HL-60/S4 treated with retinoic acid at 250 ng/mL for 4 days and 3 days (cell line): ENCODE results near the gene CPT1B.
"Not testable (repeated sequence)": the region's sequence is repeated elsewhere in the genome, so short reads cannot be mapped to it uniquely, and the experiment has no call there.

ENCODE experiments used
- in situ Hi-C: fragments of 300-500 bp; cut with MboI; formaldehyde crosslinking; loops from 2 replicates; pipeline ENCODE4 v1.7.0; 2022; ENCODE audit warnings: low sequenced_read_pairs

CPT1B gene

DNA sequence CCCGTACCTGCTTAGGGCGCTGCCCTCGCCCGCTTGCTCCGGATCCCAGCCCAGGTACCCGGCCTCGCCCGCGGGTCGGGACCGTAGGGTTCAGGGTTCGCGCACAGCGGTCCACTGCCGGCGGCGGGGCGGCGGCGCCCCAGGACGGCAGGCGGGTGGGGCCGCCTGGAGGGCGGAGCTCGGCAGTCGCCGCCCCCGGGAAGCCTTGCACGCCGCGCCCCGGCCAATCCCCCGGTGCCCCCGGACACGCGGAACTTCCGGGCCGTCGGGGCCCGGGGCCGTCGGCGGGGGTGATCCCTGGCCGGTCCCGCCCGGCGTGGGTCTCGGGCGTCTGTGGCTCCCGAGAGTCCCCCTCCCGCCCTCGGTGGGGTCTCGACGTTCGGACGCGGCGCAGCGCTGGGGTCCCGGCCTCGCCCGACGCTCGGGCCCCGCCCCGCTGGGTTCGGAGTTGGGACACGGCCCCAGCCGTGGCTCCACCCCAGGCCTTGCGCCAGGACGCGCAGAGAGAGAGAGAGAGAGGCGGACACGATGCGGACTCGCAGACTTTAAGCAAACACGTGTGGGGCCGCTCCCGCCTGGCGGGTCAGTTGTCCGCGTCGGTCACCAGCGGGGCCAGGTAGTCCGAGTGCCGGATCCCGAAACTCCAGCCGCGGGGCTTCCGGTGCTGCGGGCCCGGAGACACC is 48.2 kb downstream of the CPT1B start, which contains the start of gene TYMP:
TYMP (minus strand) TSS at position 116 of the 683 bp plus-strand sequence. CDS start 303 bp downstream, outside the sequence.
- in situ Hi-C loops, result no loop called here

- in situ Hi-C loops, result no loop called here
These were observed 48.8 kb downstream of the CPT1B start for GRCh38 chr22:50529416-50529896.

- in situ Hi-C loops, result no loop called here
These were observed 49.4 kb downstream of the CPT1B start for GRCh38 chr22:50528682-50529415.

- in situ Hi-C loops, result no loop called here
These were observed 50.1 kb downstream of the CPT1B start for GRCh38 chr22:50527921-50528681.

DNA sequence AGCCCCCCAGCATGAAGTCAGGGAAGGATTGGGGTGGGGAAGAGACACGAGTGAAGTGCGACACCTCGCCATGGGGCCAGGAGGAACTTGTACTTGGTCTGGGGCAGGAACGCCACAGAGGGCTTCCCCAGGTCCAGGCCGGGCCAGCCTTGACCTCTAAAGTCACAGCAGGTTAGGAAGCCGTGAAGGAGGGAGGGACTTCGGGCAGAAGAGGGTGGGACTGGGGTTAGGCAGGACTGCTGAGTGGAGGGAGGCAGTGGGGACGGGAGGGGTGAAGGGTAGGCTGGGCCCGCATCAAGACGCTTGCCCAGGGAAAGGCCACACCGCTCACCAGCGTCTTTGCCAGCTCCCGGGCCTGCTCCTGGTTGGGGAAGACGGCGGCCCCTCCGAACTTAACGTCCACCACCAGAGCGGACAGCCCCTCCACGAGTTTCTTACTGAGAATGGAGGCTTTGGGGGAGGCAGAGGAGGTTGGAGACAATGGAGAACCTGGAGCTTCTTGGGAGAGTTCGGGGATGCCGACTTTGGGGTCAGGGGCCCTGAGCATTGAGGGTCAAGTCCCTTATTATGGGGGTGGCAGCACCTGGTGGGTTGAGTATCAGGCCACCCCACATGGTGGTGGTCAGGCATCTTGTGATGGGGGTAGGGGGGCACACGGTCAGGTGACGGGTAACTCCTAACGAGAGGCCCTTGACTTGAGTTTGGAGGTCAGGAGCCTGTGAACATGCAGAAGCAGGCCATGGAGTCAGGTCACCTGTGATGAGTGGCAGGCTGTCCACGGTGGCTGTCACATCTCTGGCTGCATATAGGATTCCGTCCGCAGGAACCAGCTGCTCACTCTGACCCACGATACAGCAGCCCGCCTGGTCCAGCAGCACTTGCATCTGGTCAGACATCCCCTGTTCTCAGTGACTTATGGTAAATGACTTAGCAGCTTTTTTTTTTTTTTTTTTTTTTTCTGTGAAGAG is 51.1 kb downstream of the CPT1B start:
- in situ Hi-C loops, result no loop called here

- in situ Hi-C loops, result no loop called here
These were observed 52.0 kb downstream of the CPT1B start for GRCh38 chr22:50526108-50526833.

DNA sequence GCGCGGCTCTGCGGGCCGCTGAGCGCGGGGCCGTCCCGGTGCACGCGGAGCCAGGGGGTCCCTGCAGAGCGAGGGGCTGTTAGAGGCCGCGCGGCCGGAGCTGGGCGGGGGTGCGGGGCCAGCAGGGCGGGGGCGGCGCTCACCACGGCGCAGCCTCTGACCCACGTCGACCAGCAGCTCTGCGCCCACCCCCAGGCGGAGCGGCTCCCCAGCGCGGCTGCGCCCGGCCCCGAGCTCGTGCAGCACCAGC is 52.4 kb downstream of the CPT1B start:
- in situ Hi-C loops, result no loop called here

DNA sequence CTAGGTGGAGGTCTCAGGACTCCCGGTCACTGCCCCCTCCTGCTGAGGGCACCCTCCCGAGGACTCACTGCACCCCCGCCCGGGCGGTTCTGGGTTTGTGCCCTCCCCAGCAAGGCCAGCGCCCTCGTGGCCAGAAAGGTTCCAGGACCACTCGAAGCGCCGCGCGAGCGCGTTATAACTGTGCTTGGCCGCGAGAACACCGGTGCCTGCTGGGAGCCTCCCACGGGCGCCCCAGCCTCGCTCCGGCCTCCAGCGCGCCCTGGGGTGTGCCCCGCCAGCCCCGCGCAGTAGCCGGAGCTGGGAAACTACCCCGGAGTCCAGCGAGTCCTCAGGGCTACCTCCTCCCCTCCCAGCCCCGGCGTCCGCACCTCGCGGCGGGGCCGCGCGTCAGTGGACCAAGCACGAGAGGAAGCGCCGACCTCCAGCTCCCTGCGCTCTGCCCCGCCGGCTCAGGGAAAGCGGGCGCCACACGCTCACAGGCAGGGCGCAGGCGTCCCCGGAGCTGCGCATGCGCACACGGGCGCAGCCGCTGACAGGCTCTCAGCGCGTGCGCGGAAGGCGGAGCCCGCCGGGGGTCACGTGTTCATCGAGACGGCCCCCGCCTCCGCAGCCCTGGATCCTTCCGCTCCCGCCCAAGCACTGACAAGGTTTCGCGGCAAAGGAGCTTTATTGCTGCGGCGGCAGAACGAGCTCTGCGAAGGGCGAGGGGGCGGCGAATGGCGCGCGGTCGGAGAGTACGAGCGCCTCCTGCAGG is 52.9 kb downstream of the CPT1B start, which contains the start of gene SCO2:
SCO2 (minus strand) TSS at position 495 of the 754 bp plus-strand sequence. CDS start 1,187 bp downstream, outside the sequence.
- in situ Hi-C loops, result no loop called here

DNA sequence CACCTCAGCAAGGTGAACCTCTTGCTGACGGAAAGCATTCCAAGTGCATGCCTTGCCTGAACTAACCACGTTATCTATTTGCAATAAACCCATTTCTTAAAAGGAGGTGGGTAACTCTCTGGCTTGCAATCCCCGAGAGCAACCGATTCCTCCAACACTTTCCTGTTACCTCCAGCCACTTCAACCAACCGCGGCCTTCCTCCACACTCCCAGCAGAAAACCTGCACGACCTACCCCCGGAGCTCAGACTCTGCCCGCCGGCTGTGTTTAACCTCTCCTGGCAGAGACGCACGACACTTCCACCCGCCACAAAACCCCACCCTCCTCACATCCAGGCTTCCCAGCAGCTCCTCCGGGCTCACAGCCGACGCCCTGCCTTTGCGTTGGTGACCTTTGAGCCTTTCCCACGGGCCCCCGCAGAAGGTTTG is 53.5 kb downstream of the CPT1B start:
- in situ Hi-C loops, result no loop called here

DNA sequence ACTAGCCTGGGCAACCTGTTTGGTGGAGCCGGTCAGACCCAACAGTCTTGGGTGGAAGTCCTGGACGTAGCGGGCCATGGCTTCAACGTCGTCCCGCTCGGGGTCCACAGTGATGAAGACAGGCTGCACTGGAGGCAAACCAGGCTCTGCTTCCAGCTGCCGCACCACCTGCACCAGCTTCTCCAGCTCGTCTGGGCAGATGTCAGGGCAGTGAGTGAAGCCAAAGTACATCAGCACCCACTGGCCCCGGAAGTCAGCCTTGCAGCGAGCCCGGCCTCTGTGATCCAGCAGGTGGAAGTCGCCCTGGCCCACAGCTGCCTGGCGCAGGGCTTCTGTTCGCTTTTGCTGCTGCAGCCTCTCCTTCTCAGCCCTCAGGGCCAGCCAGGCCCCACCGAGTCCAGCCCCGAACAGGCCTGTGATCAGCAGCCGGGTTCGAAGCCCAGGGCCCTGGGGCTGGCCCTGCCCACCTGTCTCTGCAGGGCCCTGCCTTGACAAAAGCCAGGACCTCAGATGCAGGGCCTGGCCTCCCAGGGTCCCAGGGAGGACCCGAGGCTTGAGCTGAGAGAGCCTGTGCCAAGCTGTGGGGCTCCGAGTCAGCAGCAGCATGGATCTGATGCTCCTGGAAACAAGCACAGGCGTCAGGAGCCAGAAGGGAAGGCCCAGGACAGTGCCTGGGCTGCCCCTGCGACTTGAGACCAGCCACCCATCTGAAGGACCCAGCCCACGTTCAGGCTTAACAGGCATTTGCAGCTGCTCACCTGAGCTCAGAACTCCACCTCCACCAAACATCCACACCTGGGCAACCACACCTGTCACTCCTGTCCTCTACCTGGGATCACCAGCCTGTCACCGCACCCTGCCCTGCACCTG is 54.2 kb downstream of the CPT1B start:
- in situ Hi-C loops, result no loop called here

- in situ Hi-C loops, result no loop called here
These were observed 54.8 kb downstream of the CPT1B start for GRCh38 chr22:50523458-50523805.

DNA sequence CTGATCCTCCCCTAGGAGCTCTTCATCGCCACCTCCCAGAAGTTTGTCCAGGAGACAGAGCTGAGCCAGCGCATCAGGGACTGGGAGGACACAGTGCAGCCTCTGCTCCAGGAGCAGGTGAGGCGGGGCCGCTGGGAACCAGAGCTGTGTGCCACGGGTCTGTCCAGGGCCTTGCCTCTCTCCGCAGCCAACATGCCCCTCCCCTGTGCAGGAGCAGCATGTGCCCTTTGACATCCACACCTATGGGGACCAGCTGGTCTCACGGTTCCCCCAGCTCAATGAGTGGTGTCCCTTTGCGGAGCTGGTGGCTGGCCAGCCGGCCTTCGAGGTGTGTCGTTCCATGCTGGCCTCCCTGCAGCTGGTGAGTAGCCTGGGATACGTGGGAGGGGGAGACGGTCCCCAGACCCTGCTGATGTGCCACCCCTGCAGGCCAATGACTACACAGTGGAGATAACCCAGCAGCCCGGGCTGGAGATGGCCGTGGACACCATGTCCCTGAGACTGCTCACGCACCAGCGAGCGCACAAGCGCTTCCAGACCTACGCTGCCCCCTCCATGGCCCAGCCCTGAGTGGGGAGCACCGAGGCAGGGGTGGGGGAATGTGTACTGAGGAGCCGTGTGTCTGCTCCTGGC is 55.3 kb downstream of the CPT1B start:
- in situ Hi-C loops, result no loop called here

- in situ Hi-C loops, result no loop called here
These were observed 55.9 kb downstream of the CPT1B start for GRCh38 chr22:50522208-50522805.

DNA sequence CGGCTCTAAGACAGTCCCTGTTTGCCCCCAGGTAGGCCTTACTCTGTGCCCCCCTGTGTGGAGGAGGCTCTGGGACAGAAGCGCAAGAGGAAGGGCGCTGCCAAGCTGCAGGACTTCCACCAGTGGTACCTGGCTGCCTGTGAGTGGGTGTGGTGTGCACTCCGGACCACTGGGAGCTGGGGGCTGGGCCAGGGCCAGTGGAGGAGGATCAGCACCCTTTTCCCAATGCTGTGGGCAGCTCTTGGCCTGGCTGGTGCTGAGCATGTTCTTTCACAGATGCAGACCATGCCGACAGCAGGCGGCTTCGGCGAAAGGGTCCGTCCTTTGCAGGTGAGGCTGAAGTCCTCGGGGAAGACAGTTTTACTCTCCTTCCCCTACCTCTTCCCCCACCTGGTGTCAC is 56.5 kb downstream of the CPT1B start:
- in situ Hi-C loops, result no loop called here

GRCh38 chr22:50520826-50521453 is 57.3 kb downstream of the CPT1B start:
- in situ Hi-C loops, result no loop called here

DNA sequence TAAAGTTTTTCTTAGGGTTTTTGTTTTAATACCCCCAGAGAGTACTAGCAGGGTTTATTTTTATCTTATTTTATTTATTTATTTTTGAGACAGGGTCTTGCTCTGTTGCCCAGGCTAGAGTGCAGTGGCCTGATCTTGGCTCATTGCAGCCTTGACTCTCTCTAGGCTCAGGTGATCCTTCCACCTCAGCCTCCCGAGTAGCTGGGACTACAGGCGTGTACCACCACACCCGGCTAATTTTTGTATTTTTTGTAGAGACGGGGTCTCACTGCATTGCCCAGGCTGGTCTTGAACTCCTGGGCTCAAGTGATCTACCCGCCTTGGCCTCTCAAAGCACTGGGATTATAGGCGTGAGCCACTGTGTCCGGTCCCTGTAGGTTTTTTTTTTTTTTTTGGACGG is 58.0 kb downstream of the CPT1B start:
- in situ Hi-C loops, result not testable (repeated sequence)

- in situ Hi-C loops, result no loop called here
These were observed 59.1 kb downstream of the CPT1B start for GRCh38 chr22:50519151-50519550.
